Gastrocnemius medialis (tissue), 4 donors: Measurements from ENCODE around the gene WDR5. TPM values are rescaled to one million over a fixed set of nuclear protein-coding genes. Genes with fewer than 3 reads are reported as not detected.
"Not testable (repeated sequence)": the region's sequence is repeated elsewhere in the genome, so short reads cannot be mapped to it uniquely, and the experiment has no call there.

Source experiments
- ATAC-seq, 2 donors: fragments of 150-250 bp; one replicate each; pipeline ENCODE4 v1.9.1; 2016
- DNase-seq, 2 donors: peaks; one replicate each; pipeline ENCODE4 v3.0.0-alpha.2; 2019
- H3K27ac ChIP-seq, 4 donors: fragments of 200-600 bp; sonication (generic); 1 replicate in 1 of 4; 2 replicates in 3 of 4; pipeline ENCODE4 v1.5.1; 2016 to 2018; ENCODE audit warnings: mild to moderate bottlenecking in 2 of 4, moderate library complexity in 1 of 4
- H3K27me3 ChIP-seq, 3 donors: fragments of 200-600 bp; sonication (generic) in 2 of 3; 1 replicate in 1 of 3; 2 replicates in 2 of 3; pipeline versions ENCODE4 v1.5.1 to v1.6.0; 2016 to 2019; ENCODE audit warnings: mild to moderate bottlenecking in 1 of 3, moderate library complexity in 1 of 3
- H3K36me3 ChIP-seq, 2 donors: fragments of 200-600 bp; sonication (generic) in 1 of 2; one replicate each; pipeline ENCODE4 v1.5.1; 2017 to 2018
- H3K4me1 ChIP-seq, 2 donors: fragments of 200-600 bp; sonication (generic) in 1 of 2; one replicate each; pipeline ENCODE4 v1.5.1; 2016 to 2017; ENCODE audit warnings: mild to moderate bottlenecking in 2 of 2
- H3K4me3 ChIP-seq, 4 donors: fragments of 200-600 bp; sonication (generic) in 3 of 4; 1 replicate in 1 of 4; 2 replicates in 3 of 4; pipeline ENCODE4 v1.5.1; 2016 to 2019; ENCODE audit warnings: mild to moderate bottlenecking in 2 of 4
- H3K9me3 ChIP-seq, 3 donors: fragments of 200-600 bp; sonication (generic) in 2 of 3; 1 replicate in 1 of 3; 2 replicates in 2 of 3; pipeline ENCODE4 v1.5.1; 2016 to 2019
- POLR2A ChIP-seq, 2 donors: fragments of 450-650 bp; IDR thresholded peaks; one replicate each; pipeline ENCODE4 v1.6.1; 2017; ENCODE audit warnings: antibody characterized with exemption in 2 of 2, mild to moderate bottlenecking in 2 of 2, moderate library complexity in 2 of 2
- in situ Hi-C, 4 donors: fragments of 200-750 bp; cut with MboI; loops; one replicate each; pipeline versions ENCODE4 v1.15.0 to v1.8.0; 2017; ENCODE audit warnings: low sequenced_read_pairs in 4 of 4
- intact Hi-C: fragments of 100-400 bp; cut with DNase I; formaldehyde crosslinking; loops from one replicate; pipeline ENCODE4 v1.15.1; 2023; ENCODE audit warnings: low total_unique reads
- total RNA-seq, 4 donors: library from RNA; depleted of rRNA; stranded (reverse); fragments of >200 nt; gene quantifications; one replicate each; pipeline versions ENCODE4 v1.1.0 to v1.2.3, GENCODE V29; 2016
- TF ChIP-seq, protein P1 (sequence below), 5 experiments: fragments of 450-650 bp in 3 of 5; fragments of 200-600 bp in 2 of 5; sonication (generic) in 2 of 5; IDR thresholded peaks in 4 of 5; conservative IDR thresholded peaks in 1 of 5; 1 replicate in 4 of 5; 2 replicates in 1 of 5; pipeline ENCODE4 v1.5.1; 2016 to 2019; ENCODE audit warnings: antibody characterized with exemption in 5 of 5, mild to moderate bottlenecking in 3 of 5, moderate library complexity in 3 of 5

The WDR5 gene
- total RNA-seq, 4 donors from 2014 or later = 19.8 to 39.3 (median 31.9) TPM

DNA sequence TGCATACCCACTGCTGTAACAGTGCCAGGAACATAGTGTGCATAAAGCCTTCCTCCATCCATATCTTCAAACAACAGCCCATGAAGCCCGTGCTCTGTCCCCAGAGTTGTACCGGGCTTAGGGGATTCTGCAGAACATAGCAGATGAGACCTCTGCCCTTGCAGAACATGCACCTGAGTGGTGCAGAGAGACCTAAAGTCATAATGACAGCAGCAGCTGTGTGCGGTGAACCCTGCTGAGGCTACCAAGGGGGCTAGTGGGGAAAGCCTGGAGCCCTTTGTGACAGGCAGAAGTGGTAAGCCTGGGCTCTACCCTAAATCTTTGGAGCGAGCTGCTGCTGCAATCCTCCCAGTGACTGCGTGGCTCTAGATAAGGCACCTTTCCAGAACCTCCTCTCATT lies 35.8 kb upstream of the WDR5 start:
- intact Hi-C loops = no loop called here
- in situ Hi-C loops = no loop called here

DNA sequence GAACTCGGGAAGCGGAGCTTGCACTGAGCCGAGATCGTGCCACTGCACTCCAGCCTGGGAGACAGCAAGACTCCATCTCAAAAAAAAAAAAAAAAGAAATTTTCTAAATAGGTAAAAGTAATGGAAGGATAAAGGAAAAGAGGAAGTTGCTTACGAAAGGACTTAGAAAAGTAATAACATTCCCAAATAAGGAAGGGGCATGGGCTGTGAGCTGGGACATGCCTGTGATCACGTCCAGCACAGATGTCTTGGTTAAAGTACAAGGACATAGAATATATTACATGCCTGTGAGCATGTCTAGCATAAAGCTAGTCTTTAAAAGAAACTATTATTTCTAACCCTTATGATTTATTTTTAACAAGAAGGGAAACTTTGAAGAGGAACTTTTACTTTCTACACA lies 34.7 kb upstream of the WDR5 start:
- intact Hi-C loops, H3K27ac ChIP-seq, H3K4me3 ChIP-seq, in situ Hi-C loops, H3K27me3 ChIP-seq, ATAC-seq, H3K4me1 ChIP-seq, DNase-seq, H3K9me3 ChIP-seq, H3K36me3 ChIP-seq: not testable (repeated sequence)

More for the DNA sequence above, 35.8 kb upstream of the WDR5 start:
- peaks cover 0 to 7% (median 0%) of the 10 kb centered on the region in 3 donors for H3K27me3 ChIP-seq
- H3K4me1 ChIP-seq = no peaks in the 10 kb centered on the region
- H3K9me3 ChIP-seq = no peaks in the 10 kb centered on the region
- no peaks in the 10 kb centered on the region for H3K36me3 ChIP-seq
- DNase-seq (no peak), ATAC-seq (no peak)
- H3K4me3 ChIP-seq = no peak overlapping the region
- TF ChIP-seq POLR2A (IDR thresholded peaks at IDR 0.05) = no peak
- H3K27ac ChIP-seq = no peak overlapping the region

DNA sequence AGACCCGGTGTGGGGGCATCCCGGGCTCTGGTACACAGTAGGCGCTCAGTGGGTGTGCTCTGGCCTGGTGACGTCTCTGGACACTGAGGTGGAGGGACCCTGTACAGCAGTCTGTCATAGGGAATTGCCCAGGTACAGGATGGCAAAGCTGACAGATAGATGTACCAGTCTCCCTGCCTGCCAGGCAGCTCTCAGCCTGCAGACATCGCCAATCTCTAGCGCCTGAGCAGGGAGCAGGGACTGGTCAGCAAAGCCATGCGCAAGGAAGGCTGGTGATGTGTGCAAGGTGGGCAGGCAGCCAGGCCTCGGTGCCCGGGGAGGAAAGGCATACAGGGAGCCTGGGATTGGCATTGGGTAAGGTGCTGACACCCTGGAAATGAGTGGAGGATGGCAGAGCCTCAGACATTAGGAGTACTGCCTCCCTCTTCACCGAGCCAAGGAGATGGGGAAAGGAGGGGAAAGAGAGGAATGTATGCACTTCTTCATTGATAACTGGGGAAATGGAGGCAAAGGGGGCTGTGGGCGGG lies 34.2 kb upstream of the WDR5 start:
- no peak overlapping the region for H3K4me3 ChIP-seq
- TF ChIP-seq POLR2A (IDR thresholded peaks at IDR 0.05) = no peak
- TF ChIP-seq, protein P1, sequence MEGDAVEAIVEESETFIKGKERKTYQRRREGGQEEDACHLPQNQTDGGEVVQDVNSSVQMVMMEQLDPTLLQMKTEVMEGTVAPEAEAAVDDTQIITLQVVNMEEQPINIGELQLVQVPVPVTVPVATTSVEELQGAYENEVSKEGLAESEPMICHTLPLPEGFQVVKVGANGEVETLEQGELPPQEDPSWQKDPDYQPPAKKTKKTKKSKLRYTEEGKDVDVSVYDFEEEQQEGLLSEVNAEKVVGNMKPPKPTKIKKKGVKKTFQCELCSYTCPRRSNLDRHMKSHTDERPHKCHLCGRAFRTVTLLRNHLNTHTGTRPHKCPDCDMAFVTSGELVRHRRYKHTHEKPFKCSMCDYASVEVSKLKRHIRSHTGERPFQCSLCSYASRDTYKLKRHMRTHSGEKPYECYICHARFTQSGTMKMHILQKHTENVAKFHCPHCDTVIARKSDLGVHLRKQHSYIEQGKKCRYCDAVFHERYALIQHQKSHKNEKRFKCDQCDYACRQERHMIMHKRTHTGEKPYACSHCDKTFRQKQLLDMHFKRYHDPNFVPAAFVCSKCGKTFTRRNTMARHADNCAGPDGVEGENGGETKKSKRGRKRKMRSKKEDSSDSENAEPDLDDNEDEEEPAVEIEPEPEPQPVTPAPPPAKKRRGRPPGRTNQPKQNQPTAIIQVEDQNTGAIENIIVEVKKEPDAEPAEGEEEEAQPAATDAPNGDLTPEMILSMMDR (IDR thresholded peaks at IDR 0.05 in 4 of 5, conservative IDR thresholded peaks at IDR 0.05 in 1 of 5) = no peak
- no peak overlapping the region for H3K27ac ChIP-seq
- in situ Hi-C loops (no loop called here), intact Hi-C loops (no loop called here)
- peaks cover 0 to 7% (median 3%) of the 10 kb centered on the region in 3 donors for H3K27me3 ChIP-seq
- no peak for DNase-seq
- H3K9me3 ChIP-seq = no peaks in the 10 kb centered on the region
- no peaks in the 10 kb centered on the region for H3K4me1 ChIP-seq
- no peak for ATAC-seq
- no peaks in the 10 kb centered on the region for H3K36me3 ChIP-seq

DNA sequence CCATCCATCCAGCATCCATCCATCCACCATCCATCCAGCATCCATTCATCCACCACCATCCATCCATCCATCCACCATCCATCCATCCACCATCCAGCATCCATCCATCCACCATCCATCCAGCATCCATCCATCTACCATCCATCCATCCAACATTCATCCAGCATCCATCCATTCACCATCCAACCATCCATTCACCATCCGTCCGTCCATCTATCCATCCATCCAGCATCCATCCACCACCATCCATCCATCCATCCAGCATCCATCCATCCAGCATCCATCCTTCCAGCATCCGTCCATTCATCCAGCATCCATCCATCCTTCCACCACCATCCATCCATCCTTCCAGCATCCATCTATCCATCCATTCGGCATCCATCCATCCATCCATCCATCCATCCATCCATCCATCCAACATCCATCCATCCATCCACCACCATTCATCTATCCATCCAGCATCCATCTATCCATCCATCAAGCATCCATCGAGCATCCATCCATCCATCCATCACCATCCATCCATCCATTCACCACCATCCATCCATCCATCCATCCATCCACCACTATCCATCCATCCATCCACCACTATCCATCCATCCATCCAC lies 32.4 kb upstream of the WDR5 start:
- intact Hi-C loops = no loop called here
- in situ Hi-C loops = no loop called here
- H3K4me1 ChIP-seq = no peaks in the 10 kb centered on the region
- TF ChIP-seq, protein P1 (IDR thresholded peaks at IDR 0.05 in 4 of 5, conservative IDR thresholded peaks at IDR 0.05 in 1 of 5) = no peak
- no peak for TF ChIP-seq POLR2A (IDR thresholded peaks at IDR 0.05)
- H3K36me3 ChIP-seq = no peaks in the 10 kb centered on the region
- H3K27me3 ChIP-seq = peaks cover 0 to 7% (median 3%) of the 10 kb centered on the region in 3 donors
- H3K27ac ChIP-seq = no peak overlapping the region
- no peaks in the 10 kb centered on the region for H3K9me3 ChIP-seq
- no peak for DNase-seq
- ATAC-seq = no peak
- H3K4me3 ChIP-seq = no peak overlapping the region

DNA sequence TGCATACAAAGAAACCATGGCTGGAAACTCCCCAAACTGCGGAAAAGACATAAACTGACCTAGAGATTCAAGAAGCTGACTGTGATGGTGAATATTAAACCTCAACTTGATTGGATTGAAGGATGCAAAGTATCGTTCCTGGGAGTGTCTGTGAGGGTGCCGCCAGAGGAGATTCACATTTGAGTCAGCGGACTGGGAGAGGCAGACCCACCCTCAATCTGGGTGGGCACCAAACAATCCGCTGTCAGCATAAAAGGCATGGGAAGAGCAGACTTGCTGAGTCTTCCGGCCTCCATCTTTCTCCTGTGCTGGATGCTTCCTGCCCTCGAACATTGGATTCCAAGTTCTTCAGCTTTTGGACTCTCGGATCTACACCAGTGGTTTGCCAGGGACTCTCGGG lies 24.8 kb upstream of the WDR5 start:
- H3K4me1 ChIP-seq = no peaks in the 10 kb centered on the region
- H3K9me3 ChIP-seq = no peaks in the 10 kb centered on the region
- in situ Hi-C loops = no loop called here
- H3K36me3 ChIP-seq = no peaks in the 10 kb centered on the region
- TF ChIP-seq POLR2A (IDR thresholded peaks at IDR 0.05) = no peak
- TF ChIP-seq, protein P1 (IDR thresholded peaks at IDR 0.05 in 4 of 5, conservative IDR thresholded peaks at IDR 0.05 in 1 of 5) = no peak
- peaks cover 0 to 6% (median 0%) of the 10 kb centered on the region in 3 donors for H3K27me3 ChIP-seq
- no peak overlapping the region for H3K4me3 ChIP-seq
- DNase-seq (no peak), ATAC-seq (no peak)
- intact Hi-C loops = no loop called here
- H3K27ac ChIP-seq = no peak overlapping the region

DNA sequence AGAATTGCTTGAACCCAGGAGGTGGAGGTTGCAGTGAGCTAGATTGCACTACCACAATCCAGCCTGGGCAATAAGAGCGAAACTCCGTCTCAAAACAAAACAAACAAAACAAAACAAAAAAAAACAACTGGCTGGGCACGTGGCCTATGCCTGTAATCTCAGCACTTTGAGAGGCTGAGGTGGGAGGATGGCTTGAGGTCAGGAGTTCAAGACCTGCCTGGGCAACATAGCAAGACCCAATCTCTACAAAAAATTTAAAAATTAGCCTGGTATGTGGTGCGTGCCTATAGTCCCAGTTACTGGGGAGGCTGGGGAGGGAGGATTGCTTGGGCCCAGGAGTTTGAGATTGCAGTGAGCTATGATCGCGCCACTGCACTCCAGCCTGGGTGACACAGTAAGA lies 23.3 kb upstream of the WDR5 start:
- no peak for DNase-seq
- no peak for ATAC-seq
- intact Hi-C loops = no loop called here
- no peaks in the 10 kb centered on the region for H3K36me3 ChIP-seq
- H3K27ac ChIP-seq = no peak overlapping the region
- no peaks in the 10 kb centered on the region for H3K9me3 ChIP-seq
- TF ChIP-seq, protein P1 (IDR thresholded peaks at IDR 0.05 in 4 of 5, conservative IDR thresholded peaks at IDR 0.05 in 1 of 5) = no peak
- TF ChIP-seq POLR2A (IDR thresholded peaks at IDR 0.05) = no peak
- in situ Hi-C loops = no loop called here
- no peaks in the 10 kb centered on the region for H3K4me1 ChIP-seq
- no peak overlapping the region for H3K4me3 ChIP-seq
- no peaks in the 10 kb centered on the region for H3K27me3 ChIP-seq

DNA sequence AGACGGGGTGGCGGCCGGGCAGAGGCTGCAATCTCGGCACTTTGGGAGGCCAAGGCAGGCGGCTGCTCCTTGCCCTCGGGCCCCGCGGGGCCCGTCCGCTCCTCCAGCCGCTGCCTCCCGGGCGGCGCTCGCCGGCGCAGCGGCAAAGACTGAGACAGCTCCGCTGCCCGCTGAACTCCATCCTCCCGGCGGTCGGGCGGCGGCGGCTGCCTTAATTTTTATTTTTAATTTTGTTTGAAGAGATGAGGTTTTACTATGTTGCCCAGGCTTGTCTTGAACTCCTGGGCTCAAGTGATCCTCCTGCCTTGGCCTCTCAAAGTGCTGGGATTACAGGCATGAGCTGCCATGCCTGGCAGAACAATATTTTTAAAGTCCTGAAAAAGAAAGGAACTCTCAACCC lies 16.9 kb upstream of the WDR5 start:
- in situ Hi-C loops, ATAC-seq, H3K27ac ChIP-seq, H3K27me3 ChIP-seq, DNase-seq, H3K4me1 ChIP-seq, H3K4me3 ChIP-seq, H3K36me3 ChIP-seq, intact Hi-C loops, H3K9me3 ChIP-seq: not testable (repeated sequence)
